Measurements from ENCODE around the gene CCL20. TPM values are rescaled to one million over a fixed set of nuclear protein-coding genes. Genes with fewer than 3 reads are reported as not detected.

Gene CCL20
- total and polyA plus RNA-seq, 2 of the 13 experiments (the other 11 are each of a cell fraction or from before 2014, with no cell fraction given), result 223 to 903 TPM

DNA sequence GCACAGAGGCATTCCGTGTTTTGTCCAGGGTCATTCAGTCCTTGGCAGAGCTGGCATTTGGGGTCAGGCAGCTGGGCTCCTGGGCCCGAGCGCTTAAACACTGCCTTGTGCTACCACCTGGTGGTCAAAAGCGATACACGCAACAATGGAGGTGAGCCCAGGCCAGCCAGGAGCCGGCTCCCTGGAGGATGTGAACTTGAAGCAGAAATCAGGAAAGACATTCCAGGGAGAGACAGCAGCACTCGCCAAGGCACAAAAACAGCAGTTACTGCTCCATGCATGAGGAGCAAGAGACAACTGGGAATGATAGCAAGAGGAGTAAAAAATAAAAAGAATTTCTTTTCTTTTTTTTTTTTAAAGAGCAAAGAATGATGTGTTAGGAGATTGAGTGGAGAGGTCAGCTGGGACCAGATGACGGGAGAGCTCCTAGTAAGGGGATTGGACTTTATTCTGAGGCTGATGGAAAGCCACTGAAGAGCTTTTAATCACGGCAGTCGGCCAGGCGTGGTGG lies 47.2 kb upstream of the CCL20 start (continued):
- no peak for TF ChIP-seq ZNF276 (CRISPR knock-in tag; IDR thresholded peaks at IDR 0.05; ENCODE audit: low read depth)
- TF ChIP-seq MATR3 (CRISPR knock-in tag; IDR thresholded peaks at IDR 0.05), result no peak
- TF ChIP-seq DR1 (CRISPR knock-in tag; IDR thresholded peaks at IDR 0.05), result no peak
- TF ChIP-seq, protein P1, sequence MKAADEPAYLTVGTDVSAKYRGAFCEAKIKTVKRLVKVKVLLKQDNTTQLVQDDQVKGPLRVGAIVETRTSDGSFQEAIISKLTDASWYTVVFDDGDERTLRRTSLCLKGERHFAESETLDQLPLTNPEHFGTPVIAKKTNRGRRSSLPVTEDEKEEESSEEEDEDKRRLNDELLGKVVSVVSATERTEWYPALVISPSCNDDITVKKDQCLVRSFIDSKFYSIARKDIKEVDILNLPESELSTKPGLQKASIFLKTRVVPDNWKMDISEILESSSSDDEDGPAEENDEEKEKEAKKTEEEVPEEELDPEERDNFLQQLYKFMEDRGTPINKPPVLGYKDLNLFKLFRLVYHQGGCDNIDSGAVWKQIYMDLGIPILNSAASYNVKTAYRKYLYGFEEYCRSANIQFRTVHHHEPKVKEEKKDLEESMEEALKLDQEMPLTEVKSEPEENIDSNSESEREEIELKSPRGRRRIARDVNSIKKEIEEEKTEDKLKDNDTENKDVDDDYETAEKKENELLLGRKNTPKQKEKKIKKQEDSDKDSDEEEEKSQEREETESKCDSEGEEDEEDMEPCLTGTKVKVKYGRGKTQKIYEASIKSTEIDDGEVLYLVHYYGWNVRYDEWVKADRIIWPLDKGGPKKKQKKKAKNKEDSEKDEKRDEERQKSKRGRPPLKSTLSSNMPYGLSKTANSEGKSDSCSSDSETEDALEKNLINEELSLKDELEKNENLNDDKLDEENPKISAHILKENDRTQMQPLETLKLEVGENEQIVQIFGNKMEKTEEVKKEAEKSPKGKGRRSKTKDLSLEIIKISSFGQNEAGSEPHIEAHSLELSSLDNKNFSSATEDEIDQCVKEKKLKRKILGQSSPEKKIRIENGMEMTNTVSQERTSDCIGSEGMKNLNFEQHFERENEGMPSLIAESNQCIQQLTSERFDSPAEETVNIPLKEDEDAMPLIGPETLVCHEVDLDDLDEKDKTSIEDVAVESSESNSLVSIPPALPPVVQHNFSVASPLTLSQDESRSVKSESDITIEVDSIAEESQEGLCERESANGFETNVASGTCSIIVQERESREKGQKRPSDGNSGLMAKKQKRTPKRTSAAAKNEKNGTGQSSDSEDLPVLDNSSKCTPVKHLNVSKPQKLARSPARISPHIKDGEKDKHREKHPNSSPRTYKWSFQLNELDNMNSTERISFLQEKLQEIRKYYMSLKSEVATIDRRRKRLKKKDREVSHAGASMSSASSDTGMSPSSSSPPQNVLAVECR (CRISPR knock-in tag; IDR thresholded peaks at IDR 0.05; ENCODE audit: borderline replicate concordance), result no peak; the same call in 1 of the 2 replicates
- no peak for TF ChIP-seq NR2C2 (CRISPR knock-in tag; IDR thresholded peaks at IDR 0.05; ENCODE audit: borderline replicate concordance)
- no peak for TF ChIP-seq PHF5A (CRISPR knock-in tag; IDR thresholded peaks at IDR 0.05; ENCODE audit: low read depth, unreplicated experiment)
- TF ChIP-seq ATAD3A (CRISPR knock-in tag; IDR thresholded peaks at IDR 0.05), result no peak
- 0 out of 2 replicates have a peak, but pooled peaks have one; percentile 51 for TF ChIP-seq GATAD1 (CRISPR knock-in tag; IDR thresholded peaks at IDR 0.05)
- TF ChIP-seq FOXA1 (IDR thresholded peaks at IDR 0.05), result no peak
- peak; percentile 30; the same call in 1 of the 2 replicates for TF ChIP-seq FOXA1 (CRISPR knock-in tag; IDR thresholded peaks at IDR 0.05)
- TF ChIP-seq SNAPC2 (CRISPR knock-in tag; IDR thresholded peaks at IDR 0.05), result no peak
- TF ChIP-seq LCORL (IDR thresholded peaks at IDR 0.05), result no peak
- TF ChIP-seq LCORL (CRISPR knock-in tag; IDR thresholded peaks at IDR 0.05), result peak; percentile 52; the same call in 1 of the 2 replicates
- TF ChIP-seq JARID2 (CRISPR knock-in tag; IDR thresholded peaks at IDR 0.05; ENCODE audit: insufficient replicate concordance), result peak; percentile 77
- TF ChIP-seq FOXK2 (IDR thresholded peaks at IDR 0.05), result no peak
- TF ChIP-seq SRF (IDR thresholded peaks at IDR 0.05; ENCODE audit: low read depth, low read length), result no peak
- TF ChIP-seq, protein P2, sequence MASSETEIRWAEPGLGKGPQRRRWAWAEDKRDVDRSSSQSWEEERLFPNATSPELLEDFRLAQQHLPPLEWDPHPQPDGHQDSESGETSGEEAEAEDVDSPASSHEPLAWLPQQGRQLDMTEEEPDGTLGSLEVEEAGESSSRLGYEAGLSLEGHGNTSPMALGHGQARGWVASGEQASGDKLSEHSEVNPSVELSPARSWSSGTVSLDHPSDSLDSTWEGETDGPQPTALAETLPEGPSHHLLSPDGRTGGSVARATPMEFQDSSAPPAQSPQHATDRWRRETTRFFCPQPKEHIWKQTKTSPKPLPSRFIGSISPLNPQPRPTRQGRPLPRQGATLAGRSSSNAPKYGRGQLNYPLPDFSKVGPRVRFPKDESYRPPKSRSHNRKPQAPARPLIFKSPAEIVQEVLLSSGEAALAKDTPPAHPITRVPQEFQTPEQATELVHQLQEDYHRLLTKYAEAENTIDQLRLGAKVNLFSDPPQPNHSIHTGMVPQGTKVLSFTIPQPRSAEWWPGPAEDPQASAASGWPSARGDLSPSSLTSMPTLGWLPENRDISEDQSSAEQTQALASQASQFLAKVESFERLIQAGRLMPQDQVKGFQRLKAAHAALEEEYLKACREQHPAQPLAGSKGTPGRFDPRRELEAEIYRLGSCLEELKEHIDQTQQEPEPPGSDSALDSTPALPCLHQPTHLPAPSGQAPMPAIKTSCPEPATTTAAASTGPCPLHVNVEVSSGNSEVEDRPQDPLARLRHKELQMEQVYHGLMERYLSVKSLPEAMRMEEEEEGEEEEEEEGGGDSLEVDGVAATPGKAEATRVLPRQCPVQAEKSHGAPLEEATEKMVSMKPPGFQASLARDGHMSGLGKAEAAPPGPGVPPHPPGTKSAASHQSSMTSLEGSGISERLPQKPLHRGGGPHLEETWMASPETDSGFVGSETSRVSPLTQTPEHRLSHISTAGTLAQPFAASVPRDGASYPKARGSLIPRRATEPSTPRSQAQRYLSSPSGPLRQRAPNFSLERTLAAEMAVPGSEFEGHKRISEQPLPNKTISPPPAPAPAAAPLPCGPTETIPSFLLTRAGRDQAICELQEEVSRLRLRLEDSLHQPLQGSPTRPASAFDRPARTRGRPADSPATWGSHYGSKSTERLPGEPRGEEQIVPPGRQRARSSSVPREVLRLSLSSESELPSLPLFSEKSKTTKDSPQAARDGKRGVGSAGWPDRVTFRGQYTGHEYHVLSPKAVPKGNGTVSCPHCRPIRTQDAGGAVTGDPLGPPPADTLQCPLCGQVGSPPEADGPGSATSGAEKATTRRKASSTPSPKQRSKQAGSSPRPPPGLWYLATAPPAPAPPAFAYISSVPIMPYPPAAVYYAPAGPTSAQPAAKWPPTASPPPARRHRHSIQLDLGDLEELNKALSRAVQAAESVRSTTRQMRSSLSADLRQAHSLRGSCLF (CRISPR knock-in tag; IDR thresholded peaks at IDR 0.05; ENCODE audit: borderline replicate concordance), result no peak
- no peak for TF ChIP-seq GPN1 (CRISPR knock-in tag; IDR thresholded peaks at IDR 0.05; ENCODE audit: borderline replicate concordance)
- peak; percentile 28; the same call in 1 of the 2 replicates for TF ChIP-seq ZFP41 (CRISPR knock-in tag; IDR thresholded peaks at IDR 0.05; ENCODE audit: borderline replicate concordance)
